A549 treated with CpdA at 1 μM for 4 hours (cell line): Measurements from ENCODE around the gene NID2. TPM values are rescaled to one million over a fixed set of nuclear protein-coding genes. Genes with fewer than 3 reads are reported as not detected.

Experiments
- total RNA-seq: library from RNA; stranded (reverse); fragments of 200-300 nt; extraction: Qiagen RNA extraction; gene quantifications from 5 replicates; pipeline ENCODE4 v1.2.3, GENCODE V29; 2022; ENCODE audit warnings: low read depth

NID2 gene
- 16.2 to 25.5 TPM (median 18.1 TPM) in 5 replicates for total RNA-seq

GRCh38 chr14:52068615-52069306 lies at the start of gene NID2:
TSS of gene NID2 (minus strand) at chr14:52069059. CDS start at chr14:52068994, 65 bp downstream.

GRCh38 chr14:51989293-51990234 lies 79.3 kb downstream of the NID2 start, which contains the start of gene RTRAF:
TSS of gene RTRAF (plus strand) at chr14:51989546. CDS start at chr14:51989640, 94 bp downstream.

Other genes with a start within 250 kb of the NID2 start
- 1.7 to 3.2 TPM (median 2.7 TPM) in 5 replicates for gene GNG2, start 208.4 kb downstream of the NID2 start, total RNA-seq
- 235 to 299 TPM (median 248 TPM) in 5 replicates for gene RTRAF, start 79.5 kb downstream of the NID2 start, total RNA-seq
- gene PTGDR, start 198.6 kb upstream of the NID2 start, total RNA-seq, result not detected in 5 replicates
- gene PTGER2, start 245.3 kb upstream of the NID2 start, total RNA-seq, result 1.3 to 1.6 TPM (median 1.5 TPM) in 5 replicates